Measurements from ENCODE around the gene DGKI.
"Not testable (repeated sequence)": the region's sequence is repeated elsewhere in the genome, so short reads cannot be mapped to it uniquely, and the experiment has no call there.

The DGKI gene

GRCh38 chr7:137715121-137715520 lies 131.7 kb downstream of the DGKI start:
- Histone ChIP-seq H3K27me3 (ENCODE audit: low read length) (no peaks in the 10 kb centered on the region), H3K9ac (ENCODE audit: low read length) (no peak overlapping the region), H3K36me3 (ENCODE audit: low read length) (no peaks in the 10 kb centered on the region)

GRCh38 chr7:137706330-137706729 lies 140.4 kb downstream of the DGKI start:
- not testable (repeated sequence) for H3K27ac ChIP-seq (ENCODE audit: low read depth, low read length); H3K9ac ChIP-seq (ENCODE audit: low read length); H3K9me2 ChIP-seq (replicated peaks; ENCODE audit: insufficient read depth, low read length)

More at GRCh38 chr7:137715121-137715520, 131.7 kb downstream of the DGKI start:
- Histone ChIP-seq H4K20me1 (ENCODE audit: low read depth, low read length) (no peaks in the 10 kb centered on the region), H2AFZ (ENCODE audit: low read depth, low read length, severe bottlenecking) (no peak overlapping the region), H3K27ac (ENCODE audit: low read depth, low read length) (no peak overlapping the region), H3K4me3 (ENCODE audit: insufficient read depth, low read length, poor library complexity, severe bottlenecking) (no peak overlapping the region), H3K9me3 (ENCODE audit: insufficient read depth, low read length) (no peaks in the 10 kb centered on the region), H3F3A (ENCODE audit: insufficient read depth) (no peaks in the 10 kb centered on the region), H3K4me2 (ENCODE audit: low read depth, low read length, poor library complexity, severe bottlenecking) (no peak overlapping the region), H3K79me2 (ENCODE audit: insufficient read depth, low read length) (no peaks in the 10 kb centered on the region), H3K9me2 (replicated peaks; ENCODE audit: insufficient read depth, low read length) (no peaks in the 10 kb centered on the region)
- no peak for TF ChIP-seq EZH2phosphoT487 (conservative IDR thresholded peaks at IDR 0.05; ENCODE audit: low read length)
- no peak for TF ChIP-seq CTCF (IDR thresholded peaks at IDR 0.05; ENCODE audit: insufficient read depth, low read length, poor library complexity, severe bottlenecking)

GRCh38 chr7:137704723-137705122 lies 142.1 kb downstream of the DGKI start:
- H3F3A ChIP-seq (ENCODE audit: insufficient read depth) = no peaks in the 10 kb centered on the region
- no peak overlapping the region for H2AFZ ChIP-seq (ENCODE audit: low read depth, low read length, severe bottlenecking)
- H3K36me3 ChIP-seq (ENCODE audit: low read length) = no peaks in the 10 kb centered on the region
- H3K9me3 ChIP-seq (ENCODE audit: insufficient read depth, low read length) = no peaks in the 10 kb centered on the region
- H4K20me1 ChIP-seq (ENCODE audit: low read depth, low read length) = no peaks in the 10 kb centered on the region
- H3K4me3 ChIP-seq (ENCODE audit: insufficient read depth, low read length, poor library complexity, severe bottlenecking) = no peak overlapping the region
- H3K9me2 ChIP-seq (replicated peaks; ENCODE audit: insufficient read depth, low read length) = no peaks in the 10 kb centered on the region
- H3K79me2 ChIP-seq (ENCODE audit: insufficient read depth, low read length) = no peaks in the 10 kb centered on the region
- no peak for TF ChIP-seq EZH2phosphoT487 (conservative IDR thresholded peaks at IDR 0.05; ENCODE audit: low read length)
- no peak for TF ChIP-seq CTCF (IDR thresholded peaks at IDR 0.05; ENCODE audit: insufficient read depth, low read length, poor library complexity, severe bottlenecking)
- H3K4me2 ChIP-seq (ENCODE audit: low read depth, low read length, poor library complexity, severe bottlenecking) = no peak overlapping the region
- H3K27ac ChIP-seq (ENCODE audit: low read depth, low read length) = no peak overlapping the region
- H3K9ac ChIP-seq (ENCODE audit: low read length) = no peak overlapping the region
- H3K27me3 ChIP-seq (ENCODE audit: low read length) = no peaks in the 10 kb centered on the region

More at GRCh38 chr7:137706330-137706729, 140.4 kb downstream of the DGKI start:
- H3K27me3 ChIP-seq (ENCODE audit: low read length); H4K20me1 ChIP-seq (ENCODE audit: low read depth, low read length); H3K9me3 ChIP-seq (ENCODE audit: insufficient read depth, low read length); H3F3A ChIP-seq (ENCODE audit: insufficient read depth); H3K4me2 ChIP-seq (ENCODE audit: low read depth, low read length, poor library complexity, severe bottlenecking); H3K36me3 ChIP-seq (ENCODE audit: low read length); H2AFZ ChIP-seq (ENCODE audit: low read depth, low read length, severe bottlenecking); H3K79me2 ChIP-seq (ENCODE audit: insufficient read depth, low read length); H3K4me3 ChIP-seq (ENCODE audit: insufficient read depth, low read length, poor library complexity, severe bottlenecking): not testable (repeated sequence)

GRCh38 chr7:137703291-137704010 lies 143.3 kb downstream of the DGKI start:
- H3K4me2 ChIP-seq (ENCODE audit: low read depth, low read length, poor library complexity, severe bottlenecking) = no peak overlapping the region
- no peaks in the 10 kb centered on the region for H3K9me3 ChIP-seq (ENCODE audit: insufficient read depth, low read length)
- H4K20me1 ChIP-seq (ENCODE audit: low read depth, low read length) = no peaks in the 10 kb centered on the region
- no peaks in the 10 kb centered on the region for H3K36me3 ChIP-seq (ENCODE audit: low read length)
- H3K27me3 ChIP-seq (ENCODE audit: low read length) = no peaks in the 10 kb centered on the region
- H3K9ac ChIP-seq (ENCODE audit: low read length) = no peak overlapping the region
- no peaks in the 10 kb centered on the region for H3K79me2 ChIP-seq (ENCODE audit: insufficient read depth, low read length)
- H2AFZ ChIP-seq (ENCODE audit: low read depth, low read length, severe bottlenecking) = no peak overlapping the region
- H3K27ac ChIP-seq (ENCODE audit: low read depth, low read length) = no peak overlapping the region
- no peaks in the 10 kb centered on the region for H3K9me2 ChIP-seq (replicated peaks; ENCODE audit: insufficient read depth, low read length)
- no peak overlapping the region for H3K4me3 ChIP-seq (ENCODE audit: insufficient read depth, low read length, poor library complexity, severe bottlenecking)
- no peaks in the 10 kb centered on the region for H3F3A ChIP-seq (ENCODE audit: insufficient read depth)
- TF ChIP-seq EZH2phosphoT487 (conservative IDR thresholded peaks at IDR 0.05; ENCODE audit: low read length) (no peak), CTCF (IDR thresholded peaks at IDR 0.05; ENCODE audit: insufficient read depth, low read length, poor library complexity, severe bottlenecking) (no peak)
